K562 (cell line): Measurements from ENCODE around the gene OR2T11. TPM values are rescaled to one million over a fixed set of nuclear protein-coding genes. Genes with fewer than 3 reads are reported as not detected.
"Not testable (repeated sequence)": the region's sequence is repeated elsewhere in the genome, so short reads cannot be mapped to it uniquely, and the experiment has no call there.

ENCODE experiments used
- ATAC-seq: fragments of 200-7000 bp; cut with Tn5 transposase; 3 replicates; pipeline ENCODE4 v1.9.1; 2020; ENCODE audit warnings: moderate library complexity
- BruUV-seq: library from RNA; stranded (reverse); fragments of 400-500 nt; replicated peaks from 2 replicates; lab custom pipeline; 2021; lab: Mats Ljungman, UMichigan
- CTCF ChIA-PET: fragments of 300-600 bp; formaldehyde crosslinking; extraction: SDS; loops from one replicate; lab custom pipeline; 2021; ENCODE audit warnings: low intra/inter-chr PET ratio; lab: Yijun Ruan, JAX
- POLR2A ChIA-PET: fragments of 300-600, 350-650 bp; sonication (Branson Sonifier 250); formaldehyde crosslinking; extraction: SDS; loops from one replicate; lab custom pipeline; 2021; ENCODE audit warnings: antibody characterized with exemption, inconsistent platforms; lab: Yijun Ruan, JAX
- DNase-seq, 4 experiments: peaks; one replicate each; pipeline versions ENCODE4 v3.0.0 to v3.0.0-alpha.2; 2011 to 2018; ENCODE audit warnings: low spot score in 3 of 4, mixed read lengths in 3 of 4; ENCODE audit errors: extremely low read depth in 1 of 4
- FAIRE-seq: peaks from 2 replicates; lab custom pipeline; 2011; peaks lifted over from hg19 to GRCh38; lab: Jason Lieb, UNC
- H2AFZ ChIP-seq: 2 replicates; pipeline ENCODE4 v1.6.0; 2011; ENCODE audit warnings: low read depth, low read length, control low read depth, inconsistent platforms
- H3K27ac ChIP-seq: fragments of 200-600 bp; 3 replicates; pipeline ENCODE4 v1.8.0; 2011; ENCODE audit warnings: low read depth, mild to moderate bottlenecking, control low read depth, inconsistent platforms, low read length, moderate library complexity, mixed read lengths; ENCODE audit errors: extremely low read depth
- H3K27me3 ChIP-seq, 2 experiments: fragments of 300-600 bp in 1 of 2; 2 replicates in 1 of 2; 3 replicates in 1 of 2; pipeline versions ENCODE4 v1.6.0 to v1.8.0; 2011; ENCODE audit warnings: inconsistent platforms in 2 of 2, low read length in 2 of 2, mild to moderate bottlenecking in 1 of 2, mixed read lengths in 1 of 2, moderate library complexity in 1 of 2; ENCODE audit not compliant: control insufficient read depth in 2 of 2, insufficient read depth in 2 of 2
- H3K36me3 ChIP-seq: fragments of 300-600 bp; 3 replicates; pipeline ENCODE4 v1.8.0; 2011; ENCODE audit warnings: mild to moderate bottlenecking, low read length, inconsistent platforms; ENCODE audit not compliant: control insufficient read depth, insufficient read depth
- H3K4me1 ChIP-seq, 2 experiments: fragments of 200-600 bp in 1 of 2; replicated peaks in 1 of 2; 2 replicates in 1 of 2; 3 replicates in 1 of 2; pipeline versions ENCODE4 v1.5.1 to v1.8.0; 2011; ENCODE audit warnings: inconsistent platforms in 2 of 2, low read length in 2 of 2, mild to moderate bottlenecking in 1 of 2, mixed read lengths in 1 of 2, moderate library complexity in 1 of 2; ENCODE audit not compliant: control insufficient read depth in 2 of 2, insufficient read depth in 2 of 2
- H3K4me2 ChIP-seq: 2 replicates; pipeline ENCODE4 v1.6.1; 2011; ENCODE audit warnings: low read length, control low read depth, inconsistent platforms, mixed read lengths; ENCODE audit not compliant: insufficient read depth
- H3K4me3 ChIP-seq: fragments of 200-600 bp; sonication (generic), shearing (Covaris generic); 2 replicates; pipeline ENCODE4 v1.5.1; 2016; ENCODE audit warnings: control low read depth, inconsistent platforms
- H3K79me2 ChIP-seq: fragments of 200-600 bp; 3 replicates; pipeline ENCODE4 v1.8.0; 2011; ENCODE audit warnings: low read length, inconsistent platforms; ENCODE audit not compliant: control insufficient read depth, insufficient read depth
- H3K9ac ChIP-seq, 2 experiments: 2 replicates each; pipeline versions ENCODE4 v1.6.0 to v1.6.1; 2011; ENCODE audit warnings: low read depth in 2 of 2, low read length in 2 of 2, control low read depth in 1 of 2, inconsistent platforms in 1 of 2, mild to moderate bottlenecking in 1 of 2, mixed read lengths in 1 of 2; ENCODE audit not compliant: insufficient read depth in 1 of 2
- H3K9me1 ChIP-seq: one replicate; pipeline ENCODE4 v1.6.0; 2011; ENCODE audit warnings: inconsistent platforms, mild to moderate bottlenecking, low read length, moderate library complexity; ENCODE audit not compliant: control insufficient read depth, insufficient read depth
- H3K9me3 ChIP-seq: replicated peaks from 2 replicates; pipeline ENCODE4 v1.5.1; 2011; ENCODE audit warnings: low read depth, low read length, inconsistent platforms; ENCODE audit not compliant: control insufficient read depth, insufficient read depth
- H4K20me1 ChIP-seq: replicated peaks from 2 replicates; pipeline ENCODE4 v1.6.1; 2011; ENCODE audit warnings: low read length, inconsistent platforms, mixed read lengths; ENCODE audit not compliant: control insufficient read depth, insufficient read depth
- CBFA2T3 ChIP-seq: fragments of 450-650 bp; IDR thresholded peaks from 2 replicates; pipeline ENCODE4 v1.6.1; 2017
- CBFB ChIP-seq: sonication (generic); formaldehyde crosslinking; IDR thresholded peaks from 2 replicates; pipeline ENCODE4 v1.4.0; 2020; ENCODE audit warnings: mild to moderate bottlenecking, missing genetic modification reagents
- FOXJ2 ChIP-seq: fragments of 200-800 bp; sonication (Bioruptor generic); IDR thresholded peaks from 2 replicates; pipeline ENCODE4 v1.6.1; 2016; ENCODE audit warnings: missing genetic modification characterization, missing compliant biosample characterization
- PHF8 ChIP-seq: fragments of 200-600 bp; sonication (generic); IDR thresholded peaks from 2 replicates; pipeline ENCODE4 v1.6.1; 2012; ENCODE audit warnings: mixed run types, mild to moderate bottlenecking, inconsistent platforms, low read length, moderate library complexity, borderline replicate concordance
- ZNF431 ChIP-seq: sonication (generic); formaldehyde crosslinking; IDR thresholded peaks from 2 replicates; pipeline ENCODE4 v1.8.0; 2022; ENCODE audit warnings: mild to moderate bottlenecking, missing genetic modification reagents
- WGBS: fragments of 100-300 bp; shearing (Covaris generic); methylation state at CpG from one replicate; pipeline ENCODE4 v1.1.6; 2016; ENCODE audit warnings: low coverage, mixed read lengths; ENCODE audit not compliant: insufficient coverage; ENCODE audit errors: missing lambda C conversion rate; 5-methylcytosine and 5-hydroxymethylcytosine counted together
- in situ Hi-C: fragments of 300-500 bp; cut with MboI; formaldehyde crosslinking; loops from 4 replicates; pipeline ENCODE4 v1.15.0; 2018; ENCODE audit warnings: inconsistent platforms, mixed read lengths
- intact Hi-C: fragments of 100-400 bp; cut with micrococcal nuclease; formaldehyde crosslinking; loops from 2 replicates; pipeline ENCODE4 v1.14.2; 2022
- polyA plus RNA-seq, 8 experiments: library from polyadenylated mRNA; depleted of rRNA in 4 of 8; stranded (reverse) in 5 of 8; unstranded in 3 of 8; fragments of >200 nt; fragmentation: Nextera tagmentation in 2 of 8; fragmentation: Illumina TruSeq in 1 of 8; extraction: Ambion mirVana in 2 of 8; extraction: Trizol in 1 of 8; gene quantifications; 2 replicates each; pipeline versions ENCODE4 v1.2.1 to v1.2.3, GENCODE V29; 2011 to 2014; ENCODE audit warnings: inconsistent platforms in 1 of 8, missing spikeins in 1 of 8
- total RNA-seq, 7 experiments: library from RNA; depleted of rRNA in 6 of 7; stranded (reverse); fragments of >200 nt in 6 of 7; fragmentation: Illumina TruSeq in 2 of 7; extraction: Trizol in 2 of 7; gene quantifications; 2 replicates each; pipeline versions ENCODE4 v1.2.1 to v1.2.3, GENCODE V29; 2011 to 2021; ENCODE audit warnings: low replicate concordance in 1 of 7

Gene OR2T11
- total and polyA plus RNA-seq, 9 of the 15 experiments (the other 6 are each of a cell fraction or from before 2014, with no cell fraction given): not detected

- DNase-seq (no peak), FAIRE-seq (no peak), ATAC-seq (no peak)
- Histone ChIP-seq H3K9me3 (no peaks in the 10 kb centered on the region), H3K36me3 (no peaks in the 10 kb centered on the region), H3K4me1 (no peaks in the 10 kb centered on the region), H3K9me1 (no peaks in the 10 kb centered on the region), H3K4me3 (no peak overlapping the region), H3K27me3 (no peaks in the 10 kb centered on the region), H3K4me2 (no peak overlapping the region), H3K79me2 (no peaks in the 10 kb centered on the region), H3K27ac (no peak overlapping the region), H4K20me1 (no peaks in the 10 kb centered on the region), H3K9ac (no peak overlapping the region), H2AFZ (no peak overlapping the region)
- intact Hi-C loops (no loop called here), in situ Hi-C loops (no loop called here)
- TF ChIP-seq PHF8 (no peak), ZNF431 (CRISPR knock-in tag) (no peak), FOXJ2 (tag) (no peak), CBFB (CRISPR knock-in tag) (no peak), CBFA2T3 (no peak)
- no TSS peak for BruUV-seq
- ChIA-PET POLR2A (no interaction called here), CTCF (no interaction called here)
- 0% methylated on average over 6 of the region's 9 CpGs for WGBS
Measured at GRCh38 chr1:248576260-248576980, 58.5 kb downstream of the OR2T11 start.

- DNase-seq, H3K27ac ChIP-seq, H3K9me1 ChIP-seq, ATAC-seq, H3K36me3 ChIP-seq, H3K4me1 ChIP-seq, POLR2A ChIA-PET, H3K27me3 ChIP-seq, CTCF ChIA-PET, H3K9me3 ChIP-seq, BruUV-seq, intact Hi-C loops, H3K4me2 ChIP-seq, H4K20me1 ChIP-seq, H3K9ac ChIP-seq, FAIRE-seq, H3K4me3 ChIP-seq, H2AFZ ChIP-seq, H3K79me2 ChIP-seq: not testable (repeated sequence)
- 0% methylated on average over 1 of the region's 3 CpGs for WGBS
- in situ Hi-C loops: loop anchor here (5.0 kb wide), 1 partner anchor 102 kb away; the partner anchor contains the start of gene OR2T3
Measured at GRCh38 chr1:248574657-248575056, 60.2 kb downstream of the OR2T11 start, which contains the start of gene OR2T34. Gene OR2T34, minus strand, starts transcription at chr1:248574757. Its CDS starts 0 bp downstream, at chr1:248574757.

GRCh38 chr1:248573856-248574255 lies 61.0 kb downstream of the OR2T11 start:
- intact Hi-C loops, H3K9me1 ChIP-seq, H3K9ac ChIP-seq, H2AFZ ChIP-seq, H3K79me2 ChIP-seq, H3K4me3 ChIP-seq, H3K4me1 ChIP-seq, ATAC-seq, CTCF ChIA-PET, DNase-seq, FAIRE-seq, BruUV-seq, H3K9me3 ChIP-seq, POLR2A ChIA-PET, H3K27ac ChIP-seq, H3K36me3 ChIP-seq, H3K27me3 ChIP-seq, H3K4me2 ChIP-seq, H4K20me1 ChIP-seq: not testable (repeated sequence)
- in situ Hi-C loops: loop anchor here (5.0 kb wide), 1 partner anchor 102 kb away; the partner anchor contains the start of gene OR2T3
- WGBS: 0% methylated on average over 5 of the region's 8 CpGs
